Activated T-helper 1 cell treated with anti-CD3 and anti-CD28 coated beads, Interleukin-2, amount 50 U/mL, for 16 hours (primary cell): Measurements from ENCODE around the gene NPY2R.

Experiments
- DNase-seq, 2 donors: peaks; one replicate each; pipeline ENCODE4 v3.0.0-alpha.2; 2020; ENCODE audit warnings: low read depth in 1 of 2, low spot score in 1 of 2

The NPY2R gene

DNA sequence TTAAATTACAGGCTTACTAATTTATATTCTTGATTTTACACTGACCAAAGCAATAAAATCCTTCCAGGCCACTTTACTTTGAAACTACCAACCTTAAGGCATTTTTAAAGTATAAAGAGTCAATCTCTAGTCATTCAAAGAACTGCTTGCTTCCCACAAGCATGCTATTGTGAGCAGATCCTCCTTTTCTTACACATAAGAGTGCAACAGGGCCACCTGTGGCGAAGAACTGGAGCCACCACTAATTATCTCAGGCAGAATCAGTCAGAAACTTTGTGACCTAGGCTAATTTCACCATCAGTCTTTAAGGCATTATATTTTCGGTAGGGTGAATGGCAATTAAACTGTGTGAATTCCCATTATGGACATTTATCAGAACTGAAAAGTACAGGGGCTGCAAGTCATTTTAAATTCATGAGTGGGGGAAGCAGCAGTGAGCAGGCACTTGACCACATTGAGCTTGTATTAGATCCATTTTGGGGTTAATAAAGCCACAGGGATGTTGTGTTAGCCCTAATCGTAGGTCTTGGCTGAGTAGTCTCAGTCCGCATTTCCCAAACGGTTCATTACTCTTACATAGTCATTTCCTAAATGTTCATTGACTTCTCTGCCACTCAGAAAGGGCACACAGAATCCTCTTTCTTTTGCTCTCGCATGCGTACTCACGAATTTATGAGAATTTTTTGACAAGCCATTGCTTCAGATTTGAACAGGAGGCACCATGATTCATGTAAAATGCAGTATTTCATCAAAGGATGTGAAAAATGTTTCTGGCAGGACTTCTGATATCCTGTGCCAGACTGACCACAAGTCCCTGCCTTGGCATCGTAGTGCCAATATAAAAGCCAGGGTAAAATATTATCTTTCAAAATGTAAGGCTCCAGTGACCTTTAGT lies 39.8 kb downstream of the NPY2R start:
- DNase-seq: no peak

DNA sequence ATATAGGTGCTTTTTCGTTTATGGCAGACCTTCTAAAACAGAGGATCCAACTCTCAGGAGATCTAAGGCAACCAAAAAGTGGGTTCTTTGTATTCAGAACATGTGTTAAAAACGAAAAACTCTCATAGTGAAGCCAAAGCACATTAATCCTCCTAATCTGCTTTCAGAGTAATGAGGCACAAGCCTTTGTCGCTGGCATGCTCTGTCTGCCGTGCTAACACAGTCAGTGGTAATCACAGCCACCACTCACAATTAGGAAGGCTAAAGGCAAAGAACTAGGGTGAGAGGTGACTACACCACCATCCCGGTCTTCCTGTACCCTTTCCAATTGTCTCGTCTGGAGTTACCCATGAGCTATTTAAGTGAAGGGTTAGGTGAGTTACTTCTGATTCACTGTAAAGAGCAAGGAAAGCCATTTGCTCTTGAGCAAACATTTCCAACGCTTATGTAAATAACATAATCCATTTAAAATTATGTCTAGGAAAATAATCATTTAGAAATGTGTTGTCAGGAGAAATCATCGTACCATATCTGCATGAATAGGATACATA lies 40.7 kb downstream of the NPY2R start:
- DNase-seq: no peak

DNA sequence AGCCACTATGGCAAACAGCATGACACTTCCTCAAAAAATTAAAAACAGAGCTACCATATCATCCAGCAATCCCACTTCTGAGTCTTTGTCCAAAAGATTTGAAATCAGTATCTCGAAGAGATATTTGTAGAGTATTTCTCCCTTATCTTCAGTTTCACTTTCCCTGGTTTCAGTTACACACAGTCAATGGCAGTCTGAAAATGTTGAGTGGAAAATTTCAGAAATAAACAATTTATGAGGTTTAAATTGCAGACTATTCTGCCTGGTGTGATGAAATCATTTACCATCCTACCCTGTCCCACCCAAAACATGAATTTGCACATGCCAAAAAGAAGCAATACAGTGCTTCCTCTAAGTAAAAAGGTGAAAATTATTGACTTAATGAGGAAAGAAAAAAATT lies 43.9 kb downstream of the NPY2R start:
- DNase-seq: no peak

DNA sequence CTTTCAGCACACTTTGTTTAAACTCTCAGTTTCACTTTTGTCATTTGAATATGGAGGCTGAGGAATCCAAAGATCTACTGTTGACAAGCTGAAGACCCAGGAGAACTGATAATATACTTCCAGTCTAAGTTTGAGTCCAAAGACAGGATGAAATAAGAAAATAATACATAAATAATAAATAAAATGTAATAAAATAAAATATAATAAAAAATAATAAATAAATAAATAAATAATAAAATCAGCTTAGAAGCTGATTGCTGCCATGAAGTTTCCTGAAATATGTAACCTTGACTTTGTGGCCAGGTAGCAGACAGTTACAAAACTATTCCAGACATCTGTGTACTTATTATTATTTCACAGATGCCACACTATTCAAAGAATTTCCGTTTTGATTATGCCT lies 55.0 kb downstream of the NPY2R start:
- DNase-seq: no peak

DNA sequence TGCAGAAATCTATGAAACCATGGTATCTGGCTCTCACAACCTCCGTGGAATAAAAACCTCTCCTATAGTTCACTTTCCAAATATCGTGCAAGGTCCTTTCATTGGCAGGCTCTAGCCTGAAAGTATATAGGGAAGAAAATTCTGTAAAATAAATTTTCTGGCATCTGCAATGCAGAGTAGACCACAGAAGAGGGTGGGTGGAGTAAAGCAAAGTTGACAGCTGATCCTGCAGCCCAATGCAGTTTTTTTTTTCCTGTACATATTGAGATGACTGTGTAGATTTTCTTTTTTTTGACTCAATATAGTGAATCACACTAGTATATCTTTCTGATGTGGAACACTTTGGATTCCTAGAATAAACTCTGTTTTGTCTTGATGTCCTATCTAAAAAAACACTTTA lies 56.7 kb downstream of the NPY2R start:
- no peak for DNase-seq
